Activated T-cell treated with anti-CD3 and anti-CD28 coated beads, Interleukin-2, amount 50 U/mL, for 24 hours (primary cell): ENCODE measurements around the gene SLC22A15.

Source experiments
- DNase-seq: peaks from one replicate; pipeline ENCODE4 v3.0.0-alpha.2; 2020
- H3K27ac Mint-ChIP-seq: 2 replicates; pipeline ENCODE4 v1.8.0; 2020; ENCODE audit warnings: mild to moderate bottlenecking, mixed read lengths
- H3K27me3 Mint-ChIP-seq: 2 replicates; pipeline ENCODE4 v1.8.0; 2020; ENCODE audit warnings: mixed read lengths
- H3K36me3 Mint-ChIP-seq: 2 replicates; pipeline ENCODE4 v1.8.0; 2020; ENCODE audit warnings: low read depth, mixed read lengths
- H3K4me1 Mint-ChIP-seq: 2 replicates; pipeline ENCODE4 v1.8.0; 2020; ENCODE audit warnings: low read depth, mixed read lengths
- H3K4me3 Mint-ChIP-seq: 2 replicates; pipeline ENCODE4 v1.8.0; 2020; ENCODE audit warnings: mild to moderate bottlenecking, moderate library complexity, mixed read lengths
- H3K9me3 Mint-ChIP-seq: 2 replicates; pipeline ENCODE4 v1.8.0; 2020; ENCODE audit warnings: mixed read lengths

SLC22A15 gene

DNA sequence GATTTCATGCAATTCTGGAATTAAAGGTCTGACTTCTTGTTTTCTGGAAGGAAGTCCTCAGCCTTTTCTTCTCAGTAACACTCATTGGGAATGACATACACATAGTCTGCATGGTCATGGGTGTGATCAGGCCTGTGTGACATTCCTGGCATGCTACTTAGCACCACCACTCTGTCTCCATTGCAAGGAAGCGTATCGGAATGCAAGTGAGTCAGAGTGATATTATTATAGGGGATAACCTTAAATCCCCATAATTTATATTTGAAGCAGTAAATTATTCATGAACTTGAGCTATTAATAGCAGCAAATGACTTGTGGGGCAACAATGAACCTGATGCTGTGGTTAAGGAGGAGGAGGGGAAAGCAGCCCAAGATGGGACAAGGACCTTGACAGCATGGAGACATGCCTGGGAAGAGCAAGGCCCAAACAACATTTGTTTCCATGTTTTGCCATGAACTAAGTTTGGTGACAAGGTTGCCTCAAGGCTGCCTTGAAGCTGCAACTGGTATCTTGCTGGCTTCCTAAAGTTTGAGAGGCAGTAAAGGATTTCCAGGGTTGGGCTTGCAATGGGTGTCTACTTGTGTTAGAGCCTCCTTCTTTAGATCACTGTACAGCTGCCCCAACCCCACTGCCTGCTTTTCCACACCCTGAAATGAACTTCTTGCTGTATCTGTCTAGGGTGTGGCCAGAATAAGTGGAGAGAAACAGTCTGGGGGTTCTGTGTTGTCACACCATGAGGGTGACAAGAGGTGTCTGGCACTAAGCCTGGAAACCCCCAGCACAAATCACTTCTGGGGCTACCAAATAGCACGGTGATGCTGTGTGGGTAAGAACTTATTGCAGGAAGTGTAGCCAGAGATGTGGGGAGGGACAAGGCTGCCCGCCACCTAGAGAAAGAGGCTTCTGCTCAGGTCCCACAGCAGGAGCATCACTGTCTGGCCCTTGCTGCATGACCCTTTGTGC lies 139.4 kb downstream of the SLC22A15 start:
- Mint-ChIP-seq H3K27ac (no peak overlapping the region), H3K27me3 (peaks cover 8% of the 10 kb centered on the region), H3K36me3 (no peaks in the 10 kb centered on the region), H3K9me3 (no peaks in the 10 kb centered on the region), H3K4me1 (no peaks in the 10 kb centered on the region), H3K4me3 (no peak overlapping the region)
- no peak for DNase-seq

DNA sequence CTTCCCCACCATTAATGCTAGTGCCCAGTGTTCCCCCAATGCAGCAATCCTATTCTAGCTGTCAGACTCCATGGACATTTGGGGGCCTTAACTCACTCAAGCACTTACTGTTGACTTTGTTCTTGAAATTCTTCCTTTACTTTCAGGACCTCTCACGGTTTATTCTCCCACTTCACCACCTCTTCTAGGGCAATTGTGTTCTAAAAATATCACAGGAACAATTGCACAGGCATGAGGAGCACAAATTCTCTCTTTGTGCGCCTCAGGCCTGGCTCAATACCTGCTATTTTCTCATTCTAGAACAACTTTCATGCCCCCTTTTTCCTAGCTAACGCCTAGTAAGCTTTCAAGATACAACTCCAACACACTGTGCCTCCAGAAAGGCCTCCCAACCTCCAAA lies 142.2 kb downstream of the SLC22A15 start:
- DNase-seq = no peak

More for the DNA sequence above, 142.2 kb downstream of the SLC22A15 start:
- Mint-ChIP-seq H3K9me3 (no peaks in the 10 kb centered on the region), H3K36me3 (no peaks in the 10 kb centered on the region), H3K4me3 (no peak overlapping the region), H3K27me3 (peaks cover 16% of the 10 kb centered on the region), H3K4me1 (peaks cover 1% of the 10 kb centered on the region), H3K27ac (no peak overlapping the region)
